Stimulated activated CD8-positive, alpha-beta memory T cell treated with anti-CD3 and anti-CD28 coated beads, Interleukin-4, amount 100 ng/mL, for 1 hour (primary cell): ENCODE results near the gene UCK2.

Experiments used
- DNase-seq, 2 donors: peaks; one replicate each; pipeline ENCODE4 v3.0.0-alpha.2; 2020; ENCODE audit warnings: low read depth in 2 of 2, low spot score in 1 of 2

The UCK2 gene

DNA sequence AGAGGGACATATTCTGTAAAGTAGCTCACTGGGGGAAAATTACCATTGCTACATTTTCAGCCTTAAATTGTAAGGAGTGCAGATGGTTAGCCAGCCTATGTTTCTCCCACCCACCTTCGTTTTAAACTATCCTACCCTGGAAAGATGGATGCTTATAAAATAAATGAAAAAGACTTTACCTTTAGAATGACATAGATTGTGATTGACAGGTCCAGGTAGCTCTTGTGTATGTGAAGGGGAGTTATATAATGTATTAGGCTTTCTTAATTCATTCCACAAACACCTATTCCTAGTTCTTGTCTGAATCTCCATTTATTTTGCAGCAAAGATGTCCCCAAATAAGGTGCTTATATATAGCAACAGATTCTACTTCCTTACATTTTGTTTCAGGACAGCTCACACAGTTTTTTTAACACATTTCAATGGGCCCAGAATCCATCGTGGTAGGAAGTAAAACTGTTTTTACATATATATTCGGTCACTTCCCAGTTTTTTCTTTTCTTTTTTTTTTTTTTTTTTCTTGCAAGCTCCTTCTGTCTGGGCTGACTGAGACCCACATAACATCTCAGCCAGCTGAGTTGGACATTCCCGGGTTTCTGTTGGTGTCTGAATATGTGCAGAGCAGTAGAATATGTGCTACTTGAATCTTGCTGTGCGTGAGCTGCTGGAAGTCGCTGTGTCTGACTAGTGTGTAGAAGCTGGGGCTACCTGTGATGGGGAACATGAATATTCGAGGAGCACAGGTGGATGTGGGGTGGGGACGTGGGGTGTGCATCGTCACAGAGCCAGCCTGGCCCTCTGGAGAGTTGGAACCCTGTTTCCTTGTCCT is 27.8 kb downstream of the UCK2 start:
- no peak for DNase-seq

DNA sequence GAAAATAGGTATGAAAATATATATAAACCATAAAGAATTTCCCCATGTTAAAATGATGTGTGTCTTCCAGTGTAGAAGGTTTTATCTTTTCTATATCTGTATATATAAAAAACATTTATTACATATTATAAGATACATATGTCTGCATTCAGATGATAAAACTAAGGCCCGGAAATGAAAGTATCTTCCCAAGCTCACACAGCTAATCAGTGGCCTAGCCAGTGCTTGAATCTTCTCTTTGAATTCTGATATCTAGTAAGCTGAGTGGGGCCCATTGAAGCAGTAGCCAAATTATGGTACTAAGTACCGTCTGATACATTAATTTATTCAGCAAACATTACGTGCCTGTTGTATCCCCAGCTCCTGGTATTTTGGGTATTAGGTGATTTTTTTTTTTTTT is 28.6 kb downstream of the UCK2 start:
- no peak for DNase-seq

DNA sequence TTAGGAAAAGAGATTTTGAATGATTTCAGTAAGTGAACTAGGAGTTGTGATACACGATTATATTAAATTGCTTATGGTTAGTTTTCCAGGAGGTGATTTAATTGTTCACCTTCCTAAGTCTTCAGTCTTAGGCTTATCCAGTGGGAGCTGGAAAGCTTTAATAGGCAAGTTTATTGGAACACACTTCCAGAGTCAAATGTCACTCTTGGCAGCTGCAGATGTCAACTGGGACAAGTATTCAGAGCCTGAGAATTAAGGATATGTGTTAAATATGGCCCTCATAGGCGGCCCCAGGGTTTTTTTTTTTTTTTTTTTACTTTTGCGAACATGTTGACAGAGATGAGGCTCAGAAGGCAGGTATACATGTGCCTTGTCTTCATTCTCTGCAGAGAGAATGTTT is 29.2 kb downstream of the UCK2 start:
- no peak for DNase-seq

DNA sequence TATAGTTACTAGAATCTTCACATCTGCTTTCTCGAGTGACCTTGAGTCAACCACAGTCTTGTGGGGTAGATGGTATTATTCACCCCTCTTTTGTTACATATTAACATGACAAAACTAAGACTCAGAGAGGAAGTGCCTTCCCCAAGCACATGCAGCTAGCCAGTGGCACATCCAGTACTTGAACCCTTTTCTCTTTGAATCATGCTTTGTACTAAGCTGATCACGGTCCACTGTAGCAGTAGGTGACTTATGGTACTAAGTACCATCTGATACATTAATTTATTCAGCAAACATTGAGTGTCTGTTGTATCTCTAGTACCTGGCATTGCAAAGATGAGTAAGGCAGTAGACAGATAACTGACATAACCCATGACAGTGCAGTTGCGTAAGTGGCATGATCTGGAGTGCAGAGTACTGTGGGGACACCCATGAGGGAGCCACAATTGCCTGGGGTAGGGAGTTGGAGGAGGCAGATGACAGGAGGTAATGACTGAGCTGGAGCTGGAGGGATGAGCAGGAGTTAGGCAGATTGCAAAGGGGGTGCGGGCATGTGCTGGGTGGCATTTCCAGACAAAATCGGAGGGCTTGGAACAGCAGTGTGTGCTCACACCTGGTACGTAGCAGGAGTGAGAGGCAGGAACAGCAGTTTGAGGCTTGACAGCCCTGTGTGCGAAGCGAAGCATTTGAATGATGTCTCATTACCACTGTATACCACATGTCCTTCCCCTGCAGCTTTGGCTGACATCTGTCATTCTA is 29.8 kb downstream of the UCK2 start:
- DNase-seq: no peak

DNA sequence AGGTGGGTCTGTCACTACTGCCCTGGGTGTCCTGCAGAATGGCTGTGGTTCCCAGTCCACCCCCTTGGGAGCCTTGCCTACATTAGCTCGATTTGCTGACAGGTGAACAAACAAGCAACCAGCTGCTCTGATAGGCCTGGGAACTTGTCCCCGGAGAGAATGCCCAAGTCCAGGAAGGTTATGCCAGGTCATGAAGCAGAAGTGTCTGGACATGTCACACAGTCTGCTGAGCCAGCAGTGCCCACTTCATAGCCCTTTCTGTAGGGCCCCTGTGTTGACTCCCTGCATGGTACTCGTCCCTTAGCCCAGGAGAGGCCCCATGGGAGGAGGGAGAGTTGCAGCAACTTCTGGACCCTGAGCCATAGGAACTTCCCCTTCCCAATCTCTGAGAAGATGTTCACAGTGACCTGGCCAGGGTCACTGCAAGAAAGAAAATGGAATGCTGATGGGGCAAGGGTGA is 31.0 kb downstream of the UCK2 start:
- no peak for DNase-seq

DNA sequence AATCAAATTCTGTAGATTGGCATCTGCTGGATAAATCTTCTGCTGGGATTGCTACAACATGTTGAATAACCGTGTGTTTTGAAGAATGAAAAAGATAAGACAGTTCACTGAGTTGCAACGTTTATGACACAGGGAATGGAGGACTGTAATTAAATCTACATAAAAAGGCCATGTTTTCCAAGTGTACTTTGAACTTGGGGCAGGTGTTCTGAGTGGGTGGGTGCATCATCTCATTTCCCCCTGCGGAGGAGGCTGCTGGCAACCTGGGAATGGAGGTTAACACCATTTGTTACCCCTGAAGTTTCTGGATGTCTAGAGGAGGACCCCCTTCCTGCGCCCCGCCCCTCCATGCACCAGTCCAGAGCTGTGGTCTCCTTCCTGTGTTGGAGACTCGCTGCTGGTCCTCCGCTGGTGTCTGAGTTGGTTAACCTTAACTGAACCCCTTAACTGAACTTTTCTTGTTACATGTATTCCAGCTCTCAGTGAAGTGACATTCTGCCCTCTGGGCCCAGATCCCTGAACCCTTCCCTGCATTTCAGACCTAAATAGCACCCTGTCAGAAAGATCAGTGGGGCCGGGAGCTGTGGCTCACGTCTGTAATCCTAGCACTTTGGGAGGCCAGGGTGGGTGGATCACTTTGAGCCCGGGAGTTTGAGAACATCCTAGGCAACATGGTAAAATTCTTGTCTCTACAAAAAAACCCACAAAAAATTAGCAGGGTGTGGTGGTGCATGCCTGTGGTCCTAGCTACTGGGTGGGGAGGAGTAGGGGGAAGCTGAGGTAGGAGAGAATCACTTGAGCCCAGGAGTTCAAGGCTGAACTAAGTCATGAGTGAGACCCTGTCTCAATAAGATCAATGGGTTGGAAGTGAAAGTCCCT is 31.8 kb downstream of the UCK2 start:
- no peak for DNase-seq

DNA sequence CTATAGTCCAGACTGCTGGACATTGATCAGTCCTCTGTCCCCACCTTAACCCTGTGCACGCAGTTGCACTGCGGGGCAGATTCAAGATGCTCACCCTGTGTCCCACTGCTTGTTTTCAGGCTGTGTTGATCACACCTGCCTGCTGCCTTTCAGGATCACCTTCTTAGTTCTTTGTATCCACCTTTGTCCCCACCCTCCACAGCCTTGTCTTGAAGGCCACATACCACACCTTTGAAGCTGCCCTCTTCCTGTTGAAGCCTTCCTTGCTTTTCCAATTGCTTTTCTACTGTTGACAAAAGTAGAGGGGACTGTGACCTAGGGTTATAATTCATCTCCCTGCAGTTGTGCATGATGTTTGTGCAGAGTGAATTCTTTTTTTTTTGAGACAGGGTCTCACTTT is 32.7 kb downstream of the UCK2 start:
- no peak for DNase-seq

DNA sequence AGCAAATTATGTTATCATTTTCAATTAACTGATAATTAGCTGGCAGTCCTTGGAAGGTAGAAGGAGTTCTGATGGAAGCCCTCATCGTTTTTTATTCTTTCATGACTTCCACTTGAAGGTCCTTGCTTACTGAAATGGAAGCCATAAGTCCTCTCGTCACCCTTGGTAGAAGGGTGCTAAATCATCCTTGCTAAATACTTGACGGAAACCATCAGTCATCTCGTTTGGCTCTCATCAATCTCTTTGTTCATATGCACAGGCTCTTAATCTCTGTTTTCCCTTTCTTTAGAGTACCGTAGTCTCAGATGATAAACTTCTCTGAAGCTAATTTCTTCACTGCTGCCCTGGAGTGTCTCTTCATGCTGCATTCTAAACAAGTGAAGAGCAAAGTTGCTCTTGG is 34.5 kb downstream of the UCK2 start:
- no peak for DNase-seq

DNA sequence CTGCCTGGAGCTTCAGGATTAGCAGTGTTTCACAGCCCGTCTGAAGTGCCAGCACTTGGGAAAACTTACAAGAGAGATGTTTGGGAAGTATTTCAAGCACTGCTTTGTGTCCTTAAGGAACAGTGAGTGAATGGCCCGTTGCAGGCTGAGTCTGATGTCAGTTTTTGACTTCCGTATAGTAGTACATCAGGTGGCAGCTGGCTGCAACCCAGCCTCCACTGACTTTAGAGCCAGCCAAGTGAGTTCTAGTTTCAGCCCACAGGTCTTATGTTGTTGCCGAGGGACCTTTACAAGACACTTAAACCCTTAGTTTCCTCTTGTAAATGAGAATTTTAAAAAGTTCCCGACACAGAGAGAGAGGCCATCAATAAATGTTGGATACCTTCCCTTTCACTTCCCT is 35.0 kb downstream of the UCK2 start:
- DNase-seq: no peak

DNA sequence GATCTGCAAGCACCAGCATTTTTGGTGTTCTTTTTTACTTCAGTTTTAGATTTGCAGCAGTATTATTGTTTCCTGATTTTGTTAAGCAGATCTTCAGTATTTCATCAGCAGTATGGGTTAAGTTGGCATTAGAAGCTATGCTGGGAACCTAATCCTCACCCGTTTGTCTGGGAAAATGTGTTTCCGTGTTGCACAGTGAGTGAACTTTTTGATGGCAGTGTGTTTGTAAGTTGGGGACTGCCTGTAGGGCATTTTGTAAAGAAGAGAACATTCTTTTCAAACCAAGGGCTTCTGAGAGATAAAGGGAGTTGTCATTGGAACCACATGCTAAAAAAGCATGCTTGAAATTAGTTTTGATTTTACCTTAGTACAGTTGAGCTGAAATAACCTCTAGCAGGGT is 35.9 kb downstream of the UCK2 start:
- no peak for DNase-seq

DNA sequence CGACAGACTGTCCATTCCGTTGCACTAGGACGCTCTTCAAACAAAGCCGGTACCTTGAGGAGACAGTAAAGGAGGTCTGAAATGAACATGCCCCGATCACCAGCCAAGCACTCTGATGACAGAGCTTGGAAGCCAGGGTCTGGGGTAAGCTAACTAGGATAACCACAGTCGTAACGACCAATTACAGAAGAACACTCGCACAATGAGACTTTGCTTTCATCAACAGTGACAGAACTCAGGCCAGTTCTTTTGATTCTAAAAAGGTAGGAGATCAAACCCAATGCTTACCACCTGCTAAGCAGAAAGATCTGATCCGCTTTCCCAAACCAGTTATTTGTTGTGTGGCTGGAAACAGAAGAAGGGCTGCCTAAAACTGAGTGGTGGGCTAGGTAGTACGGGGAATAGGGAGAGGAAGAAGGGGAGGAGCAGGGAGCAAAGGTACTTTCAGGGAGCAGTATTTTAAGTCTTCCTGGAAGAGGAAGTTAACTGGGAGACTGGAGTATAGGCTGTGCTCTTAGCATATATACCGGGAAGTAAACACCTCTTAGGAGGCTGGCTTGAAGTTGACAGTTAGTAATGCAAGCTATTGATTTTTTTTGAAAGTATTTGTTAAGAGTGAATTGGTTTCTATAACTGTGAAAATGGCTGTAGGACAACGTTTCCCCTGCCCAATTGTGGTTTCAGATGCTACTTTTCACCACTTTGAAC is 38.4 kb downstream of the UCK2 start:
- no peak for DNase-seq

DNA sequence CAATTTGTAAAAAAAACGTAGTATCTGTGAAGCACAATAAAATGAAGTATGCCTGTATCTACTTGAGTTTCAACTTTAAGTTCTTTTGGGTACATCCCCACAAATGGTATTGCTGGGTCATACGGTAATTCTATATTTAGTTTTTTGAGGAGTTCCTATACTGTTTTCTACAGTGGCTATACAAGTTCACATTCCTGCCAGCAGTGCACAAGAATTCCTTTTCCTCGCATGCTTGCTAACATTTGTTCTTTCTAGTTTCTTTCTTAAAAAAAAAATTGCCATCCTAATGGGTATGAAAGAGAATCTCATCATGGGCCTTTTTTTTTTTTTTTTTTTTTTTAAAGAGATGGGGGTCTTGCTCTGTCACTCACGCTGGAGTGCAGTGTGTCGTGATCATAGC is 41.9 kb downstream of the UCK2 start:
- DNase-seq: no peak

DNA sequence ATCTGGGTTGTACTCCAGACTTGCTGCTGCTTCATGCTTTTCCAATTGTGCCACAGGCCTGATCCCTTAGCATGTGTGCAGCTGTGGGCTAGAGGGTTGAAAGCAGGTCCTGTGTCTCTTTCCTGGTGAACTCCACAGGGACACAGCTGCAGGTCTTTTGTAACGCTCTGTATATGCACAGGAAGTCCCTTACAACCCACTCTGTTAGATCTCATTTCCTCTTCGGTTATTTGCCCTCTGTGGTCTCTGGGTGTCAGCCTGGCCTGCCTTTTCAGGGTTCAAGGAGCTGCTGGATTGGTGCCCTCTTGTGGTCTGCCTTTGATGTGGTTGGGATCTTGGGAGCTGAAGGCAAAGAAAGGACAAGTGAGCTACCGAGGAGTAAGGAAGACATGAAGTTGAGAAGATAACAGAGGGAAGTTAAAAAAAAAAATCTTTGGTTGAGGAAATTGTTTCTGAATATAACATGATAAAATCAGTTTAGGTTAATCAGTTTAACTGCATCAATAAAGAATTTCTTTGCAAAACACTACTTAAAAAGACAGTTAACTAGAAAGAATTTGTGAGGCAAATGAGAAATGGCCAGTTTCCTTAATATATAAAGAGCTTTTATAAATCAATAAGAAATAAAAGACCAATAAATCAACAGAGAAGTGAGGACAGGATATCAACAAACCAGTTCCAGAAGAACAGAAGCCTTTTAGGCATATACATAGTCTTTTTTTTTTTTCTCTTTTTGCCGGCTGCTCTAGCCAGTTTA is 44.1 kb downstream of the UCK2 start:
- DNase-seq: no peak

DNA sequence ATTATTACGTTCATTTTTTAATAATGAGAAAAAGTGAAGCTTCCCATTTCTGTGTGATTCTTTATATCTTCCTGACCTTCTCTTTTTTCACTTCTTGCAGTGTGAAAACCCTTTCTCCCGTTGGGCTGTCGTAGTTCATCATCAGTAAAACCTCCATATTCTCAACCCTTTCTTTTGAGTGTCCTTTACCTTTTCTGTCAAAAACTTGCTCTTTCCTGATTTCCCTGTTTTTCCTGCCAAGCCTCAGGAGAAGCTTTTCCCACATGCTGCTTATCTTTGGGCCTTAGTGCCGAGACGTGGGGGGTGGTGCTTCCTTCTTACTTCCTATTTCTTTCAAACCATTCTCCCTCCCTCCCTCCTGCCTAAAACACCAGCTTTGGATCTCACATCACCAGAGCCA is 46.1 kb downstream of the UCK2 start:
- DNase-seq: no peak

DNA sequence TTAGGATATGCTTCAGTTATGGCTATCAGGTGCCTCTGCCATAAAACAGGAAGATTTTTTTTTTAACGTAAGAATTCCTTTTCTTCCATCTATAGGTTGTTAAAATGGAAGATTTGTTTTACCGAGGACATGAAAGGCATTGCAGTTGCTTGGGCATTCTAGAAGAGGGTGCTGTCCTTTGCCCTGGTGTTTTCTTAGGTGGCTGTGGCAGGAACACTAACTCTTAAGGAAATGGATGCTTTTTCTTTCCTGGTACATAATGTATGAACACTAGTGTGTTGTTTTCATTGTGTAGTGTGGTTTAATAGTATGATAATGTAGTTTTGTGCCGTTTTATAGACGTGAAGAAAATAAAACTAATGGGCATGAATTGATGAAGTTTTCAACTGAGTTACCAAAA is 47.2 kb downstream of the UCK2 start:
- DNase-seq: no peak

DNA sequence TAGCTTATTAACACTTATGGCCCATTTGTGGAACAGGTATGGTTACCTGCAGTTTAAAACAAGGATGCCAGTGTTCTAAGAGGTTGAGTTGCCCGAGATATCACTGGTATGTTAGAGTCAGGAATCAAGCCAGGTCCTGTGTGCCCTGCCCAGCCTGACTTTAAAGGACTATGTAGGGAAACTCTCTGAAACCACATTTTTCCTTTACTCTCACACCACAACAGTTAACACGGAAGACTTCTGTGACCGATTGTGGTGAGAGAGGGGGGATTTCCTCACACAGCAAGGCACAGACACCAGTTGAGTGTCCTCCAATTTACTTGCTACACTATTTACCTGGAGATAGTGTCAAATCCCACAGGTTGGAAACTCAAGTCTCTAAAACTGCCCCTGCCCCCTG is 47.8 kb downstream of the UCK2 start:
- no peak for DNase-seq

DNA sequence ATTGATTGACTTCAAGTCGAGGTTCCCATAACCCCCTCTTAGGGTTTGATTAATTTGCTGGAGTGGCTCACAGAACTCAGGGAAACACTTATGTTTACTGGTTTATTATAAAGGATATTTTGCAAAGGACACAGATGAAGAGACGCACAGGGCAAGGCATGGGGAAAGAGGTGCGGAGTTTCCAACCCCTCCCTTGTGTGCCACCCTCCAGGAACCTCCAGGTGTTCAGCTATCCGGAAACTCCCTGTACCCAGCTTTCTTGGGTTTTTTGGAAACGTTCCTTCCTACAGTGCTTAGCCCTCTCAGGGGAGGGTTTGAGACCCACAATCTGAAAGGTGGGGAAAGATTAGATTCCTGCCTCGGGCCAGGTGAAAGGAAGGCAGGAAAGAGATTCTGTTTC is 48.2 kb downstream of the UCK2 start:
- no peak for DNase-seq

DNA sequence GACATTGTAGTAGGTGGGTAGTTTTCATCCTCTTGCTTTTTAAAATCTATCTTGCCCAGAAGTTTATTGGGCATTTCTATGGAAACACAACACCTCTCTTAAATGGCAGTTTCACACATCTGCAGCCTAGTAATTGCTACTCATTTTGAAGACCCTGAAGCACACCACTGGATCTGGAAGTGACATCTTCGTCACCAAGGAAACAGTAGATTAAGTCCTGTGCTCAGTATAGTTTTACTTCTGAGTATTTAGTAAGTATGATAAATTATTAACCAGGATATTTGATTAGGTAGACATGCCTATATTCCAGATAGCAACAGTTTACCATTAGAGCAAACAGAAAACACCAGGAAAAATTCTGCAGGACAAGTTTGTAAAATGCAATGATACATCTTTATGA is 48.7 kb downstream of the UCK2 start:
- DNase-seq: no peak

DNA sequence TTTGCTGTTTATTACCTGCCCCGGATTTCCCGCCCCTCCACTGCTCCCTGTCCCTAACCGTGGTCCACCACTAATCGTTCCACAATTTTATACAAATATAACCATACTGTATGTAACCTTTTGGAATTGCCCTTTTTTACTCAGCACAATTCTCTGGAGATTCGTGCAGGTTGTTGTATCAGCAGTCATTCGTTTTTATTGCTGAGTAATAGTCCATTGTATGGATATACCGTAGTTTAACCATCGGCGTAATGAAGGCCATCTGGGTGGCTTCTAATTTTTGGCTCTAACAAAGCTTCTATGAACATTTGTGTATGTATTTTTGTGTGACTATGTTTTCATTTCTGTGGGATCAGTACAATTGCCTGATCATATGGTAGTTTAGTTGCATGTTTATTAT is 50.0 kb downstream of the UCK2 start:
- no peak for DNase-seq

DNA sequence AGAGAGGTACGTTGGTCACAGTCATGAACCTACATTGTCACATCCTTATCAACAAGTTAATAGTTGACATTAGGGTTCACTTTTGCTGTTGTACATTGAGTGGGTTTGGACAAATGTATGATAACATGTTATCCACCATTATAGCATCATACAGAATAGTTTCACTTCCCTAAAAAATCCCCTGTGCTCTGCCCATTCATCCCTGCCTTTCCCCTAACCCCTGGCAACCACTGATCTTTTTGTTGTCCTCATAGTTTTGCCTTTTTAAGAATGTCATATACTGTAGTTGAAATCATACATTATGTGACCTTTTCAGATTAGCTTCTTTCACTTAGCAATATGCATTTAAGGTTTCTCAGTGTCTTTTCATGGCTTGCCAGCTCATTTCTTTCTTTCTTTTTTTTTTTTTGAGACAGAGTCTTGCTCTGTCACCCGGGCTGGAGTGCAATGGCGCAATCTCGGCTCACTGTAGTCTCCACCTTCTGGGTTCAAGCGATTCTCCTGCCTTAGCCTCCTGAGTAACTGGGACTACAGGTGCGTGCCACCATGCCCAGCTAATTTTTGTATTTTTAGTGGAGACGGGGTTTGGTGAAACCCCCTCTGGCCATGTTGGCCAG is 50.6 kb downstream of the UCK2 start:
- no peak for DNase-seq
